ENCODE results near the gene C1orf159. TPM values are rescaled to one million over a fixed set of nuclear protein-coding genes. Genes with fewer than 3 reads are reported as not detected.

C1orf159 gene
- total RNA-seq, 1 donor from 2014 or later, result 11.8 TPM

DNA sequence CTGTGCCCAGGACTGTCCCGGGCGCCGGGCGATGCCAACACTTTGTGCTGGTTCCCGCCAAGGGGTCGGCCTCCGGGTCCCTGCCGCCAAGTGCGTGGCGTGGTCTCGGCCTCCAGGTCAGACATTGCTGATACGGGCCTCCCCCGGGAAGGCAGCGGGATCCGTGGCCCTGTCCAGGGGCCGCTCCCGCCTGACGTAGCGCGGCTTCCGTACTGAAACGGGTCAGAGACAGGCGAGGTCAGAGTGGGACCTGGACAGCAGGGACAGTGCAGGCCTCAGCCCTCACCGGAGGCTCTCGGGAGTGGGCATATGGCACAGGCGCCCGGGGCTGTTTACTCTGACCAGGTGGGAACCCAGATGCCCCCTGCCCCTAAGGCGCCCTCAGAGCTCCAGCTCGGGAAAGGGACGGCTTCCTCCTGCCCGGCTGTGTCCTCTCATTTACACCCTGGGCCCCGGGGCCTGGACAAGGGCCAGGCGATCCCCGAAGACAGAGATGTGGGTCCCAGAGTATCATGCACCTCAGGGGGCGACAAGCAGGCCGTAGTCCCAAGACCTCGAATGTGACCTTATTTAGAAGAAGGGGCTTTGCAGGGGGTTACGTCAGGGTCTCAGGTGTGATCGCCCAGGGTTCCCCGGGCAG is 33.0 kb downstream of the C1orf159 start:
- intact Hi-C loops (cut with DNase I), result no loop called here
- Histone ChIP-seq H3K27ac (no peak overlapping the region), H3K36me3 (no peaks in the 10 kb centered on the region), H3K9me3 (no peaks in the 10 kb centered on the region), H3K4me1 (peaks cover 13% of the 10 kb centered on the region), H3K27me3 (no peaks in the 10 kb centered on the region), H3K4me3 (no peak overlapping the region)
- no peak for DNase-seq (ENCODE audit: extremely low spot score in 2 of 2)
- TF ChIP-seq POLR2A (IDR thresholded peaks at IDR 0.05) (no peak), POLR2AphosphoS5 (IDR thresholded peaks at IDR 0.05; ENCODE audit: insufficient read depth in 1 of 2, low read depth in 1 of 2) (no peak)
- TF ChIP-seq, protein P1, sequence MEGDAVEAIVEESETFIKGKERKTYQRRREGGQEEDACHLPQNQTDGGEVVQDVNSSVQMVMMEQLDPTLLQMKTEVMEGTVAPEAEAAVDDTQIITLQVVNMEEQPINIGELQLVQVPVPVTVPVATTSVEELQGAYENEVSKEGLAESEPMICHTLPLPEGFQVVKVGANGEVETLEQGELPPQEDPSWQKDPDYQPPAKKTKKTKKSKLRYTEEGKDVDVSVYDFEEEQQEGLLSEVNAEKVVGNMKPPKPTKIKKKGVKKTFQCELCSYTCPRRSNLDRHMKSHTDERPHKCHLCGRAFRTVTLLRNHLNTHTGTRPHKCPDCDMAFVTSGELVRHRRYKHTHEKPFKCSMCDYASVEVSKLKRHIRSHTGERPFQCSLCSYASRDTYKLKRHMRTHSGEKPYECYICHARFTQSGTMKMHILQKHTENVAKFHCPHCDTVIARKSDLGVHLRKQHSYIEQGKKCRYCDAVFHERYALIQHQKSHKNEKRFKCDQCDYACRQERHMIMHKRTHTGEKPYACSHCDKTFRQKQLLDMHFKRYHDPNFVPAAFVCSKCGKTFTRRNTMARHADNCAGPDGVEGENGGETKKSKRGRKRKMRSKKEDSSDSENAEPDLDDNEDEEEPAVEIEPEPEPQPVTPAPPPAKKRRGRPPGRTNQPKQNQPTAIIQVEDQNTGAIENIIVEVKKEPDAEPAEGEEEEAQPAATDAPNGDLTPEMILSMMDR (IDR thresholded peaks at IDR 0.05), result no peak

GRCh38 chr1:1082239-1082775 is 33.6 kb downstream of the C1orf159 start:
- Histone ChIP-seq H3K27me3 (no peaks in the 10 kb centered on the region), H3K4me3 (no peak overlapping the region), H3K9me3 (no peaks in the 10 kb centered on the region), H3K27ac (no peak overlapping the region), H3K36me3 (no peaks in the 10 kb centered on the region), H3K4me1 (peaks cover 13% of the 10 kb centered on the region)
- intact Hi-C loops (cut with DNase I), result no loop called here
- no peak for TF ChIP-seq POLR2A (IDR thresholded peaks at IDR 0.05)
- TF ChIP-seq POLR2AphosphoS5 (IDR thresholded peaks at IDR 0.05; ENCODE audit: insufficient read depth in 1 of 2, low read depth in 1 of 2), result no peak
- TF ChIP-seq, protein P1 (IDR thresholded peaks at IDR 0.05), result no peak
- no peak for DNase-seq (ENCODE audit: extremely low spot score in 2 of 2)

- no peak for DNase-seq (ENCODE audit: extremely low spot score in 2 of 2)
Measured at GRCh38 chr1:1081311-1082238, 34.3 kb downstream of the C1orf159 start.

GRCh38 chr1:1080951-1081310 is 35.0 kb downstream of the C1orf159 start:
- intact Hi-C loops (cut with DNase I), result no loop called here
- H3K36me3 ChIP-seq, result no peaks in the 10 kb centered on the region
- H3K27ac ChIP-seq, result no peak overlapping the region
- H3K27me3 ChIP-seq, result no peaks in the 10 kb centered on the region
- DNase-seq (ENCODE audit: extremely low spot score in 2 of 2), result no peak
- peaks cover 13% of the 10 kb centered on the region for H3K4me1 ChIP-seq
- H3K4me3 ChIP-seq, result no peak overlapping the region
- H3K9me3 ChIP-seq, result no peaks in the 10 kb centered on the region
- no peak for TF ChIP-seq POLR2A (IDR thresholded peaks at IDR 0.05)
- no peak for TF ChIP-seq POLR2AphosphoS5 (IDR thresholded peaks at IDR 0.05; ENCODE audit: insufficient read depth in 1 of 2, low read depth in 1 of 2)
- TF ChIP-seq, protein P1 (IDR thresholded peaks at IDR 0.05), result no peak

More at GRCh38 chr1:1081311-1082238, 34.3 kb downstream of the C1orf159 start:
- H3K4me3 ChIP-seq, result no peak overlapping the region
- no peak overlapping the region for H3K27ac ChIP-seq
- H3K27me3 ChIP-seq, result no peaks in the 10 kb centered on the region
- H3K9me3 ChIP-seq, result no peaks in the 10 kb centered on the region
- TF ChIP-seq, protein P1 (IDR thresholded peaks at IDR 0.05), result no peak
- TF ChIP-seq POLR2AphosphoS5 (IDR thresholded peaks at IDR 0.05; ENCODE audit: insufficient read depth in 1 of 2, low read depth in 1 of 2) (no peak), POLR2A (IDR thresholded peaks at IDR 0.05) (no peak)
- H3K36me3 ChIP-seq, result no peaks in the 10 kb centered on the region
- peaks cover 13% of the 10 kb centered on the region for H3K4me1 ChIP-seq
- intact Hi-C loops (cut with DNase I), result no loop called here
